ENCODE data around the gene STARD5.
A peak's percentile ranks its signal among the peaks of the same experiment; 100 is the strongest.
"Not testable (repeated sequence)": the region's sequence is repeated elsewhere in the genome, so short reads cannot be mapped to it uniquely, and the experiment has no call there.

The STARD5 gene, protein sequence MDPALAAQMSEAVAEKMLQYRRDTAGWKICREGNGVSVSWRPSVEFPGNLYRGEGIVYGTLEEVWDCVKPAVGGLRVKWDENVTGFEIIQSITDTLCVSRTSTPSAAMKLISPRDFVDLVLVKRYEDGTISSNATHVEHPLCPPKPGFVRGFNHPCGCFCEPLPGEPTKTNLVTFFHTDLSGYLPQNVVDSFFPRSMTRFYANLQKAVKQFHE
- 29.6 reads per million, percentile 56 among the genes with 10 or more reads in this experiment for total RNA-seq

DNA sequence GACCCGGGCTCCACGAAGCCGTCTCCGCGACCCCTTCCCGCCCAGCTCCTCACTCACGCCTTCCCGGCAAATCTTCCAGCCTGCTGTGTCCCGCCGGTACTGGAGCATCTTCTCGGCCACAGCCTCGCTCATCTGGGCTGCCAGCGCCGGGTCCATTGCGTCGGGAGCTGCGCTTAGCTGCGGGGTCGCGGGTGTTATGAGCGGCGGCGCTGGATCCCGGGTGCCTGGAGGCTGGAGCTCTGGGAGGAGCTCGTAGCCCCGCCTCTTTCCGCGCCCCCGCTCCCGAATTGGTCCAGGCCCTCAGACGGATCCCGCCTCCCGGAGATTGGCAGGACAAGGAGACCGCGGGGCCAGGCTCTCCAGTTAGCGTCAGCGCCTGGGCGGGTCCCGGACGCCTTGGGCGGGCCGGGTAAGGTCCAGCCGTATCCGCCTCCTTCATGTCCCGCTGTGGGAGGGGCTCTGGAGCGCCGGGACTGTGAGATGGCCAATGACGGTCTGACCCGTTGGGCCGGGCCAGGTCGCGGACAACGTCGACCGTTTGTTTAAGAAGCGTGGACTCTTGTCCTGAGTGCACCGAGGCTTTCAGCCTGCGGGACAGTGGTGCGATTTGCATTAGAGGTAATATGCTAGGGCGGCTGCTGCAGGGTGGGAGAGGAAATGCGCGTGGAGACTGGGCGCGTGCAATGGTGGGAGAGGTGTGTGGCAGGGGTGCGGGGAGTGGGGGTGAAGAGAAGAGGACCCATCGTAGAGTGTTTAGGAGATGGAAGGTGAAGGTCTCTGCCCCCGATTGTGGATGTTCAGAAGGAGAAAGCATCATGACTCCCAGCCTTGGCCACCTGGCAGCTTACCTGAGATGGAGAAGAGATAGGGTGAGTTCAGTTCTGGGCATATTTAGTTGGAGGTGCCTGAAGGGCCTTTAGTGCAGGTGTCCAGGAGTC is at the start of gene STARD5:
STARD5 (minus strand) TSS at position 198 of the 938 bp plus-strand sequence; CDS start at position 156, 42 bp downstream.
- DNase-seq = peak; percentile 92

DNA sequence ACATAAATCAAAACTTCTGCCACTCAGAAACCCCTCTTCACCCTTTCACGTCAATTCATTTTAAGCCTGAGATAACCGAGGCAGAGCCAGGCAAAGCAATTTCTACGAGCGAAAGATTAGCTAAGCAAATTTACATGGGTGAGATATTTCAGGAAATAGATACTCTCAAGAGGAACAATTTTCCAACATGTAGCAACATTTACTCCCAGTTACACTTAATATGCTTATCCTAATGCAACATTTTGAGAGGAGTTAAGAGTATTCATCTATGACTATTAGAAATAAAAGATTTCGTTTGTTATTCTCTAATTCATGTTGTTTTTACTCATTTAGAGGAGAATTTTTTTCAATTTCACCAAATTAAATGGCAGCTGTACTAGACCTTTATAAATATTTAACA is 49.2 kb upstream of the STARD5 start:
- DNase-seq = no peak

DNA sequence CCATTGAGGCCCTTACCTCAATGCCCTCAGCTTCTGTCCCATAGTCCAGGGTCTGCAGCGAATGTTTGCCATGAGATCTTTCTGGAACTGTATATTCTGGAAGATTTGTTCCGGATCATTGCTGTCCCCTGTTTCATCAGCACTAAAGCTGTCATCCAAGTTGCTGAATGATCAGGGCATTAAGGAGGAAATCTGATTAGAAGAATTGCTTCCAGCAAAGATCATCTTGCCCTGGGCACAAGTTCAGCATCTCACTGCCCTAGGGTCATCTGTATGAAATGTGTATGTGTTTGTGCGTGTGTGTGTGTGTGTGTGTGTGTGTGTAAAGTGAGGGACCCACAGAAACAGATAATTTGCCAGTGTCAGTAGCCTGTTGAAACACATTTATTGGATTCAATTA is 48.6 kb upstream of the STARD5 start:
- no peak for DNase-seq

DNA sequence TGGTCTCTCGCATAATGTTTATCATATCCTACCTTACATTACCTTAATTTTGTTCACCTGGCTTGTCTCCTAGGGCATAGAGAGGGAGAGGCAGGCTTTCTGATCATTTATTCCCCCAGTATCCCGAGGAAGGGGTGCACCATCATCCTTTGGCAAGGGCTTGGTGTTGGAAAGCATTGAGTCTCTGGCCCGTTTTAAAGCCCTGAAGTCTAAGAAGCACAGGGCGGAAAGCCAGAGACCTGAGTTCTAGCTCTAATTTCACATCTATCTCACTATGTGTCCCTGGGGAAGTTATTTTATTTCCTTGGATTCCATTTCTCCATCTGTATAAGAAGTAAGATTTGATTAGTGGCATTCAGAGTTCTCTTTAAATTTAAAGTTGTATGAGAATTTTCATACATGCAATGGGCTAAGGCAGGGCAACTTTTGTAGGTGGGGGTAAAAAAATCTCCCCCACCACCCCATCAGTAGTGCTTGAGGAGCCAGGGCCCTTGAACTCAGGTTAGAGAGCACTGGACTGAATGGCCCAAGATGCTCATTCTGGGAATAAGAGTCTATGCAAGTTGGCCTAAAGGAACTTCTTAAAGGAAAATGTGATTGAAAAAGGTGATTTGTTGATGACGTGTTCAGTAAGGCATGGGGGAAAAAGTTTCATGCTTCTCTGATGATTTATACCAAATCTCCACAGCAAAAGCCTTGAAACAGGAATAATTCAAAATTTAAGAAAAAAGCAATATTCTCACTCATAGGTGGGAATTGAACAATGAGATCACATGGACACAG is 40.0 kb upstream of the STARD5 start:
- DNase-seq = no peak

DNA sequence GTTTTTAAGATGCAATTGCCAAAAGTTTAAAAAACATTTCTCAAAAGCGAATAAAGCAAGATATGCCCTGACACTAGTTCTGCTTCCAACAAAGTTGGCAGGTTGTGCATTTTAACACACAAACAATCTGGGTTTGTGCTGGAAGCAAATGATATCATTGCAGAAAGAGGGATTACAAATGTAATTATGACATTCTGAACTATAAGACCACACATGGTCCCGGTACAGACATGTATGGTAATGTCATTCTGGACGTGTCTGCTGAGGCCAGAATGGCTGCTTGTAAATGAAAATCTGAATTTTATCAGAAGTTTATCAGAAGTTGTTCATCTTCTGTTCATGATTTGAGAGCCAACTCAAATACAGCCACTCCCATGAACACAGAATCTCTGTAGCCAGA is 39.3 kb upstream of the STARD5 start:
- no peak for DNase-seq

DNA sequence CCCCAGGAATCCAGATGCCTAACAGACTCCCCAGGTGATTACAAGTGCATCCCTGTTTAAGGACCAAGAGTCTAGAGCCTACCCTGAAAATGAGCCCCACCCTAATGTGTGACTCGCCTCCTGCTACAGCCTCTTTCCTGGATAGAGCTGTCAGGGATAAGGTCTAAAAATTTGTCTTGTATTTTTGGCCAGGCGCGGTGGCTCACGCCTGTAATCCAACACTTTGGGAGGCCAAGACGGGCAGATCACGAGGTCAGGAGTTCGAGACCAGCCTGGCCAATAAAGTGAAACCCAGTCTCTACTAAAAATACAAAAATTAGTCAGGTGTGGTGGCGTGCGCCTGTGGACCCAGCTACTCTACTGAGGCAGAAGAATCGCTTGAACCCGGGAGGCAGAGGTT is 38.8 kb upstream of the STARD5 start:
- no peak for DNase-seq

DNA sequence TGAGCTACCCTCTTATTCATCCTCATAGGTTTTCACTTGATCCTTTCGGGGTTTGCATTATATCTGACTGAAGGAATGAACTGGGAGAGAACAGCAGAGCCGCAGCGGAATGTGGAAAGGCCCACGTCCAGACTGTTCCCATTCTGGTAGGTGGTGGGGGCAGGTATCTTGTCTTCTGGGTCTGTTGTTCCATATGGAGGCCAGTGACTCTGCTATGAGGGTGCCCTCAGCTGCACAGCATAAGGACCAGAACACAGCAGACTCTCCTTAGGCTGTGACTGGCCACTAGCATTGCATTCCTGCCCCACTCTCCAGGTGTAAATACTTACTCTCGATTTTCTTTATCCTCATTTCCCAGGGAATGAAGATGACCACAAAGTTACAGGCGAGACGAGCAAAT is 38.0 kb upstream of the STARD5 start:
- DNase-seq = no peak

DNA sequence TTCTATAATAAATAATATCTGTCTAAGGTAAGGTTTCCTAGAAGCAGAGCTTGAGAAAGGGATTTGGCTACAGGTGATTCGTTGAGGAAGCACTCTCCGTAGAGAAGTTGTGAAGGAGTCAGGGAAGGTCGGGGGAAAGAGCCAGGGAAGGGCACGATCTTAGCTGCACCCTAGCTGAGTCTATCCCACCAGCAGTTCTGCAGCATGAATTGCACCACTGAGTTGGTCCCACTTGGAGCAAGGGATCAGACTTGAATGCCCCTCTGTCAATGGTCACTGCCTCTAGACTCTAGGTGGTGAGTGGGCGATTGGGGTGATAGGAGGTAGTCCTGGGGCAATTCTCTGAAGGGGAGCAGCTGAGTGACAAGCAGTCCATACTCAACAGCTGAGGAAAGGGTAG is 36.5 kb upstream of the STARD5 start:
- DNase-seq = no peak

DNA sequence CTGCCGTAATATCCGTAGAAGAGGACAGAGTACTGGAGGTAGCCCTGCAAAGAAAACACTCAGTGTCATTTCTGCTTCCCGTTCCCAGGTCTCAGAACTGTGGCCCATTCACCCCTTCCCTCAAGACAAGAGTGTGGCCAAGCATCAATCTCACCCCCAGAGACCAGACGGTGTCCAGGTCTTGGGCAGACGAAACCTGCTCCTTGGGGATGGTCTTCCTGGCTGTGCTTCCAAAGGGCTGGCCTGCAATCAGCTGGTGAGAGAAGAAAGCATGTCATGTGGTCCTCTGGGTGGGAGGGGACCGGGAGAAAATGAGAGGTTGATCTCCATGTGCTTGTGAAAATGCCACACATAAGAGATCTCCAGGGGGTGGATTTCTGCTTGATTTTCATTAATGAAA is 34.3 kb upstream of the STARD5 start:
- DNase-seq = no peak

DNA sequence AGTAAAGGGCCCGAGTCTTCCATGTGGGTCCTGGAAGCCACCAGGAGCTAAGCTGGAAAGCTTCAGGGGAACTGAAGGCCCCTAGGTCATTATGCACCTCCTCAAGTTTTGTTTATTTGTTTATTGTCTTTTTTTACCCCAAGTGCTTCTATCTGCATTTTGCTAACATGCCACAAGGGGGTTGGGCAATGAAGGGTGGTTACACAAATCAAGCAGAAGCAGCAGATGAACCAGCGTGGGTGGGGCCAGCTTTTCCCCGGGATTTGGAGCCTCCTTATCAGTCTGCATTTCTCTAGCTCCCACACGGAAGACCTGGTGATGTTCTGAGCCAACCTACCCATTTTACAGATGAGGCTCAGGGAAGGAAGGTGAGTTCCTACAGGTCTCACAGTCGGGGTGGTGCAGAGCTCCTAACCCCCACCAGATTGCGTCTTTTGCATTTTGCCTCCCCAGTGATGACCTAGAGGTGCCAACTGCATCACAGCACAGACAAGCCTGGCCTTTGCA is 33.3 kb upstream of the STARD5 start:
- no peak for DNase-seq

DNA sequence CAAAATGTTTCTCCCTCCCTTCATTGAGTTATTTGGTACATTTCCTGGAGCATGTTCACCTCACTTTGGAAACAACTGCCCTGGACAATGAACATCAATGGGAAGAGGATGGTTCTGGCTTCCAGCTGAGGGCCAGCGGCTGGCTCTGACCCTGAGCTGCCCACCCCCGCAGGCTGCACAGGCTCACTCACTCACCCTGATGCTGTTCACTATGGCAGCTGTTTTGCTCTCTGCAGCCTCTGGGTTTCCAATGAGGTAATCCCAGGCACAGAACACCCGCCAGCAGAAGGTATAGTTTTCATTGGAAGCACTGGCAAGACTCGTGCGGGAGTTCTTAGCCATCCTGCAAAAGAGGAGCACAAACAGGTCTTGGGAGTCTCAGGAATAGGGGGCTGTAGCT is 32.3 kb upstream of the STARD5 start:
- DNase-seq = no peak

DNA sequence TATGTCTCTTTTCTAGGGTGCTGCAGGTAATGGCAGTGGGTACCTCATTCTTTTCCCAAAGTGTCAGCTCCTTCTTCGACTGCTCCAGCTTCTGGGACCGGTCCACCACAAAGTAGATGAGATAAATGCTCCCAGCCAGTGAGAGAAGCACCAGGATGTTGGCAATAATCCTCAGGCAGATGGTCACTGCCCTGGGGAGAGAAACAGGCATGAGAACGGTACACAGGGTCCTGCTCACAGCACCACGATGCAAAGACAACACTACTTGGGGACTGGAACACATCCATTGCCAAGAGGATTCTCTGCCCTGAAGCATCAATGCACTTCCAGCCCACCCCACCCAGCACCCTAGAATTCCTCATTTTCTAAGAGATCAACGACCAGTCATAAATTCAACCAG is 27.7 kb upstream of the STARD5 start:
- DNase-seq = no peak

DNA sequence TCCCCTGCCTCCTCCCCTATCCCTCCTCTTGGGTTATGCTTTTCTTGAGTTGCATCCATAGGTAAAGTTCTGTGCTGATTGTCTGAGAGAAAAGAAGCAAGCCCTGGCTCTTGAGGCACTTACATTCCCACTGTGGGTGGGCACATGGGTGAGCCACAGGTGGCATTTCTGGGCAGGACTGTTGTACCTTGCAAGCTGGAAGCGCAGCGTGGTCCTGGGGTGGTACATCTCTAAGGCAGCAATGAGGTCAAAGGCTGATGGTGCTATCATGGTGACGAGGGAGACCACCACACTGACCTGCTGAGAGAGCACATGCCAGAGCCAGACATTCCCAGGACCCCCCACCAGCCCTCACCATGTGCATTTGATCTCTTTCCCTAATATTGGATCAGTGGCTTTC is 25.3 kb upstream of the STARD5 start:
- no peak for DNase-seq

DNA sequence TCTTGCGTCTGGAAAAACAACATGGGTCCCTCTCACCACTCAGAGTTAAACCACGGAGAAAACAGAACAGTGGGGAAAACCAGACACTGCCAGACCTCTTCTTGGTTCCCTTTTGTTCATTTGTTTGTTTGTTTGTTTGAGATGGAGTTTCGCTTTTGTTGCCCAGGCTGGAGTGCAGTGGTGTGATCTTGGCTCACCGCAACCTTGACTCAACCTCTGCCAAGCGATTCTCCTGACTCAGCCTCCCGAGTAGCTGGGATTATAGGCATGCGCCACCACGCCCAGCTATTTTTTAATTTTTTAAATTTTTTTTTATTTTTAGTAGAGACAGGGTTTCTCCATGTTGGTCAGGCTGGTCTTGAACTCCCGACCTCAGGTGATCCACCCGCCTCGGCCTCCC is 24.8 kb upstream of the STARD5 start:
- not testable (repeated sequence) for DNase-seq

DNA sequence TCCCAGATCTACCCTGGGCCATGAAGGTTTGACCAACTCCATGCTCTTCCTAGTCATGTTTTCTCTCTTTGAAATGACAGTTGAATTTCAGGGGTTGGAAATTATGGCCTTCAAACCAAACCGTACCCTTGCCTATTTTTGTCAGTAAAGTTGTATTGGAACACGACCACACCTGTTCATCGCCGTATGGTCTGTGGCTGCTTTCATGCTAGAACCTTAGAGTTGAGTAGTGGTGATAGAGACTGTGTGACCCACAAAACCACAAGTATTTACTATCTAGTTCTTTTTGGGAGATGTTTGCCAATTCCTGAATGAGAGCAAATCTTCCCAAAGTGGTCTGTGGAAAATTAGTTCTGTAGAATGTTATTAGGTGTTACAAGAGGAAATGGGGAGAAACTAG is 24.0 kb upstream of the STARD5 start:
- no peak for DNase-seq

DNA sequence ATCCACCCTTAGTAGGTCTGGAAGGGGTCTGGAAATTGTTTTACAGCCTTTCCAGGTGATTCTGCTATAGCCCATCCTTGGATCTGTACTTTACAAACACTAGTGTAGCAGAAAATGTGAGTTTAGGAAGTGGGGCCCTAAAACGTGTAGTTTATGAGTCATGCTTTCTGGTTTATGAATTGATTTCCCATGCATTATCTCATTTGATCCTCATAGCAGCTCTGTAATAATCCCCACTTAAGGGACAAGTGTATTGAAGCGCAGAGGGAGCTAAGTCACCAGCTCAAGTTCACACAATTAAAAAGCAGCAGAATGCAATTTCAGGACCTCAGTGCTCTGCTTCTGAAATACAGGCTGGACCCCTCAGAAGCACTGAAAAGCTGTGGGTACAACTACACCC is 22.7 kb upstream of the STARD5 start:
- no peak for DNase-seq

DNA sequence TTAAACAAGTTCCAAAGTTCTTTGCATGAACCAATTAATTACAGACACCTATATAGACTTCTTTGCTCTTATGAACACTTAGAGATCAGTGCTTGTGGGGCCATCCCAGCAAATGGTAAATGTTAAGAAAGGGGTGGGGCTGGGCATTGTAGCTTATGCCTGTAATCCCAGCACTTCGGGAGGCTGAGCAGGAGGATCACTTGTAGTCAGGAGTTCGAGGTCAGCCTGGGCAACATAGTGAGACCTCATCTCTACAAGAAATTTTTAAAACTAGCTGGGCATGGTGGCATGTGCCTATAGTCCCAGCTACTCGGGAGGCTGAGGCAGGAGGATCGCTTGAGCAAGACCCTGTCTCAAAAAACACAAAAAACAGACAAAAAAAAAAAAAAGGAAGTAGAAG is 19.4 kb upstream of the STARD5 start:
- no peak for DNase-seq

DNA sequence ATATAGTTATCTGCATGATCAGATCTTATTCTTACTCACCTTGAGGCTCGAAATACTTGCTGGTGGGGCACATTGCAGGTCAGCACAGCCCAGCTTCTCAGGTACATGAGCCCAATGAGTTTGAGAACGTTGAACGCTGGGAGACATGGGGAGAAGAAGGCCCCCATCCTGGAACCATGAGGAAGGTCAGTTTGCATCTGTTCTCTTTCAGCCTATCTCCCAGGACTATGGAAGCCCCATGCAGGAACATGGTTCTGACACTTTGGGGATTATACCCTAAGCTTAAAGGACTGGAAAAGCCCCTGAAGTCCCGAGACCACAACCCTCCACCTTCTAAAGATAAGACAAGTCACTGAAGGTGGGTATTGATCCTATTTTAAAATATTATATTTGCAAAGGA is 17.4 kb upstream of the STARD5 start:
- no peak for DNase-seq

DNA sequence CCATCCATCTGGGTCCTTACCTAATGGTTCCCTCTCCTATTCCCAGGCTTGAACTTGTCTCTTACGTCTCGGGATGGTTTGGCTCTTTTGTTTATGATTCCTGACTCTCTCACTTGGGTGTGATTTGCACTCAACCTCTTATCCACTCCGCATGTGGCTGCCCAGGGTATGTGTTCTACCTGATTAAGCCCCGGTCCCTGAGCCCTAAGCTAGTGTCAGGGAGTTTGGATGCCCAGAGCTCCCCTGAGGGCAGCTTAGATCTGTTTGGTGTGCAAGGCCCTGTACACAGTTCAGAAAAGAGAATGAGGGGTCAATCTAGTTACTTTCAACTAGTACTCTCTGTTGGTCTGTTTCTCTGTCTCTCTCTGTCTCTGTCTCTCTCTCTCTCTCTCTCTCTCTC is 15.9 kb upstream of the STARD5 start:
- DNase-seq = no peak

DNA sequence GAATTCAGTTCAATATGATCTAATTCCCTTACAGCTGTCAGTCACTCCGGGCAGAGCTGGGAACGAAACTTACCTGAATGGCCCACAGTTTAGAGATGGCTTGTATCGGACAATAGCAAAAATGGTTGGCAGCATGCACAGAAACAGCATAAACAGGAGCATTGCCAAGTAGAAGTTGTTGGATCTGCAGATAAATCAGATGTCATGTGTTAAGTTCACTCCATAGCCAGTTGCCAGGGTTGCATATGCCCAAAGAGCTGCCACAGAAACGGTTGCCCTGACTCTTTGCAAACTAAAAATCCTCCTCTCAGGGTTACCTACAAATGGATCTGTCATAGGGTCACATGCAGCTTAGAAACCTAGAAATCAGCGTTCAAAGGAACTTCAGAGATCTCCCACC is 15.4 kb upstream of the STARD5 start:
- no peak for DNase-seq

DNA sequence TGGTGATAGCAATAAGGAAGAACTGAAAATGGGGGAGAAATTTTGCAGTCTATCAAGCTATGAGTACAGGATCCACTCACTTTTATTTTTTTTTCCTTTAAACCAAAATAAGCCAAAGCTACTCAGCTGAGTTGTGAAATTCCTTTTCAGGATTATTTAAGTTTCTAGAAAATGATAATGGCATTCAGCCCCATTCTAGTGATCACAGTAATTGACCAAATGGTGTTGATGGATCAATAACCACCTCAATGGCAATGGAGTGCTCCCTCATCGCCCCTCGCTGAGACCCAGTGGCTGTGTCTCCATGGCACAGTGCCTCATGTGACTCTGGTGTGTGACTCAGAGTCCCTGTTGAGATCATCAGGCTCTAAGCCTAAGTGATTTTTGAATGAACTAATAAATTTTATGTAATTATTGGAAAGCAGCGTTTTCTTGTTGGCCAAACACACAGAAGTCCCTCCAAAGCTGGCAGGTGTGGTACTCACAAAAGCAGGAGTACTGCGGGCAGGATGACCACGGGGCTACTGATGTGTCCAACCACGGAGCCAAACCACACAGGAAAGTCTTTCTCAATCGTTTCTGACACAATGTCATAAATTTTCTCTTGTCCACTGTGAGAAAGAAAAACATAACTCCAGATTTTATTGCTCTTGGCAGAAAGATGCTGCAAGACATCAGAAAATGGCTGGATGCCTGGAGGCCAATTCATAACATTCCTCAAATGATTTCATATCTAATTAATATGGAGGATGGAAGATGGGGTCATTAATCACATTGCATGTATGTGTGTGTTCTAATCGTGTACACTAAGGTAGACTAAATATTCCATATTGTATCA is 14.4 kb upstream of the STARD5 start:
- DNase-seq = no peak

DNA sequence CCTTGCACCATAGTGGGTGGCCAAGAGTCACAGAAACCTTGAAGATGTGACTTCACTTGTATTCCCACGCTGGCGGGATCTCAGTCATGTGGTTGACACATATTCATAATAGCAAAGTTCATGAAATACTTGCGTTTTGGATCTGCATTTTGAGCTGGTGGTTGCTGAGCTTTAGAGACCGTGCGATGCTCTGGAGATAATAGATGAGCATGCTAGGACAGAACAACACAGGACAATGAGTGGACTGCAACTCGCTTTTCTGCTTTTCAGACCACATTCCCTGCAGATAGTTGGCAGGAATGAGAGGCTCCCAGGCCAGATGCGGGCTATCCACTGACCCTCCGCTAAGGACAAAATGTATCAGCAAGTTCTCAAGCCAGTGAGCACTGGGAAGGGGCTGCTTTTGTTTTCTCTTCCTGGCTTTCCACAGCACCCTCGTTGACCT is 13.8 kb upstream of the STARD5 start:
- no peak for DNase-seq
